ENCODE measurements around the gene ARHGEF38. TPM values are rescaled to one million over a fixed set of nuclear protein-coding genes. Genes with fewer than 3 reads are reported as not detected.

Gene ARHGEF38
- total RNA-seq, 1 donor from 2014 or later: not detected

DNA sequence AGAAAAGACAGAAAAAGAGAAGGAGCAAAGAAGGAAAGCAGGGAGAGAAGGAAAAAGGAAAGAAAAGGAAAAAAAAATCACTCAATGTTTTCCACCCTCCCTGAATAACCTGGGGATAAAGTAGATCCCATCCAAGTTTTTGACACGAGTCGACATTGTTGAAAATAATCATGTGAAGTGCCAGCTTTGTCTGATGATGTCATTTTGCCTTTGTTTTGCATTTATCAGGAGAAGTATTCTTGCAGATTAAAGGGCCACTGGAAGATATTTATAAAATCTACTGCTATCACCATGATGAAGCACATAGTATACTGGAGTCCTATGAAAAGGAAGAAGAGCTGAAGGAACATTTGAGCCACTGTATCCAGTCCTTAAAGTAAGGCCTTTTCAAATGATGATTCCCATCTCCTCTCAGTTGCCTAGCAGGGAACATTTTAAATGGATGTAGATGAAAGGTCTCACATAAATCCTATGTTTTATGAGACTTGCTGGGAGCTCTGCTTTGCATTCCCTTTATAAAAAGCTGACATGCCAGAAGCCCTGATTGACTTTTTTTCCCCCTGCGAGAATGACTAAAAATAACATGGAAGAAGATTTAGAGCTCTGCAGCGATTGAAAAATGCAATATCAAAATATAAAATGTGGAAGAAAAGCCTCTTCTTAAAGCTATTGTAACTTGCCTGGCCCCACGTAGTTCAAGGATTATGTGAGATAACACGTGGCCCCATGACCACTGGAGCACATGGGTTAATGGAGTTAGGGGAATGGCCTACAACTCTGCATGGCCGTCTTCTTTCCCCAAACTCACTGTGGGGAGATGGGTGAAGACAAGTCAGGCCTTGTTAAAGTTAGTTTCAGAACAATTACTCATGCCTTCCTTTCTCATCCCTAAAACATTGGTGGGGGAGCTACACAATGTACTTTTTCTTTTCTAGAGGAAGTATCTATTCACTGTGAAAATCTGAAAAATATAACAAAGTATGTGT lies 78.5 kb downstream of the ARHGEF38 start:
- no peak overlapping the region for H3K4me3 Mint-ChIP-seq
- TF ChIP-seq, protein P1, sequence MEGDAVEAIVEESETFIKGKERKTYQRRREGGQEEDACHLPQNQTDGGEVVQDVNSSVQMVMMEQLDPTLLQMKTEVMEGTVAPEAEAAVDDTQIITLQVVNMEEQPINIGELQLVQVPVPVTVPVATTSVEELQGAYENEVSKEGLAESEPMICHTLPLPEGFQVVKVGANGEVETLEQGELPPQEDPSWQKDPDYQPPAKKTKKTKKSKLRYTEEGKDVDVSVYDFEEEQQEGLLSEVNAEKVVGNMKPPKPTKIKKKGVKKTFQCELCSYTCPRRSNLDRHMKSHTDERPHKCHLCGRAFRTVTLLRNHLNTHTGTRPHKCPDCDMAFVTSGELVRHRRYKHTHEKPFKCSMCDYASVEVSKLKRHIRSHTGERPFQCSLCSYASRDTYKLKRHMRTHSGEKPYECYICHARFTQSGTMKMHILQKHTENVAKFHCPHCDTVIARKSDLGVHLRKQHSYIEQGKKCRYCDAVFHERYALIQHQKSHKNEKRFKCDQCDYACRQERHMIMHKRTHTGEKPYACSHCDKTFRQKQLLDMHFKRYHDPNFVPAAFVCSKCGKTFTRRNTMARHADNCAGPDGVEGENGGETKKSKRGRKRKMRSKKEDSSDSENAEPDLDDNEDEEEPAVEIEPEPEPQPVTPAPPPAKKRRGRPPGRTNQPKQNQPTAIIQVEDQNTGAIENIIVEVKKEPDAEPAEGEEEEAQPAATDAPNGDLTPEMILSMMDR (conservative IDR thresholded peaks at IDR 0.05): no peak
- no peak for DNase-seq (ENCODE audit: low read depth, low spot score)
- no peak overlapping the region for H3K27ac Mint-ChIP-seq (ENCODE audit: unreplicated experiment)
- no peaks in the 10 kb centered on the region for H3K9me3 Mint-ChIP-seq
- H3K4me1 Mint-ChIP-seq: peaks cover 8% of the 10 kb centered on the region
- peaks cover 14% of the 10 kb centered on the region for H3K27me3 Mint-ChIP-seq (ENCODE audit: low read depth)
- H3K36me3 Mint-ChIP-seq (ENCODE audit: low read depth): no peaks in the 10 kb centered on the region

DNA sequence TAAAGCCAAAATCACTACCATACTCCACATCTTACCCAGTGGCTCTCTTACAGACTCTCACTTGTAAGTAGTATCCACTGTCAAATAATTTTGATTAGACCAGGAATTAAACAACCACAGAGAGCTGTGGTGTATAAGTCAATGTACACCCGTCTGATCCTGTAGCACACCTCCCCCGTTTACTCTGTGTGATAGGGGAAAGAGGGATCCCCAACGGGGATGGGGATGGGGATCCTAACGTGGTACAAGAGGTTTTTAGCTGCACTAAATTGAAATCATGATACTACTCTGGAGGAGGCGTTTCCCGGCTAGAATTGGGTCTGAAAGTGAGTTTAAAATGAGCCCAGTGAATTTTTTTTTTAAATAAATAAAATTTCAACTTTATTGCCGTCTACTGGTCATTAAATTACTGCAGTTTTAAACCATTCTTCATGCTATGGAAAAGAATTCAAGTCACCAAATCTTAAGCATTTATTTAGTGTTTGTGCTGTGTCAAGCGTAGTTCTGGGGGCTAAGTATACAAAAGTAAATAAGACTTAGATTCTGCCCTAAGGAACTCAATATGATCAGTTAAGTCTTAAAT lies 79.5 kb downstream of the ARHGEF38 start:
- DNase-seq (ENCODE audit: low read depth, low spot score): no peak
- H3K27ac Mint-ChIP-seq (ENCODE audit: unreplicated experiment): no peak overlapping the region
- peaks cover 14% of the 10 kb centered on the region for H3K27me3 Mint-ChIP-seq (ENCODE audit: low read depth)
- H3K4me3 Mint-ChIP-seq: no peak overlapping the region
- peaks cover 8% of the 10 kb centered on the region for H3K4me1 Mint-ChIP-seq
- no peaks in the 10 kb centered on the region for H3K9me3 Mint-ChIP-seq
- TF ChIP-seq, protein P1 (conservative IDR thresholded peaks at IDR 0.05): no peak
- no peaks in the 10 kb centered on the region for H3K36me3 Mint-ChIP-seq (ENCODE audit: low read depth)

DNA sequence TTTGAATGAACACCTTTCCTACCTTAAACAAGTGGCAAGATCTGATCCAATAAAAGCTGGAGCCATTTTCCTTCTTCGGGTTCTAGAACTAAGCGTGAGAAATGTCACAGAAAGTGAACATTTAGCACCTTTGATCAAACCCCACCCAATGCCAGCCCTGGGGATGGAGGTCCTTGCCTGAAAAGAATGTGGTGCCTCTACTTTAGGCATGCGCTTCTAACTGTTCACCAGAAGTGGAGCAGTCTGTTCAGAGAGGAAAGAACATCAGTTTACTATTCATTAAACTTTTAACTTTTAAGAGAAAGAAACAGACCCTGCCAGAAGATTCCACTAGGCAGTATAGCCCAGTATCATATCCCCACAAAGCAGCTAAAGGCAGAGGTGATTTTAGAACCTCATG lies 80.2 kb downstream of the ARHGEF38 start:
- DNase-seq (ENCODE audit: low read depth, low spot score): no peak
- Mint-ChIP-seq H3K27ac (ENCODE audit: unreplicated experiment) (no peak overlapping the region), H3K9me3 (no peaks in the 10 kb centered on the region), H3K4me3 (no peak overlapping the region), H3K4me1 (peaks cover 12% of the 10 kb centered on the region), H3K36me3 (ENCODE audit: low read depth) (no peaks in the 10 kb centered on the region), H3K27me3 (ENCODE audit: low read depth) (peaks cover 17% of the 10 kb centered on the region)
- TF ChIP-seq, protein P1 (conservative IDR thresholded peaks at IDR 0.05): no peak

DNA sequence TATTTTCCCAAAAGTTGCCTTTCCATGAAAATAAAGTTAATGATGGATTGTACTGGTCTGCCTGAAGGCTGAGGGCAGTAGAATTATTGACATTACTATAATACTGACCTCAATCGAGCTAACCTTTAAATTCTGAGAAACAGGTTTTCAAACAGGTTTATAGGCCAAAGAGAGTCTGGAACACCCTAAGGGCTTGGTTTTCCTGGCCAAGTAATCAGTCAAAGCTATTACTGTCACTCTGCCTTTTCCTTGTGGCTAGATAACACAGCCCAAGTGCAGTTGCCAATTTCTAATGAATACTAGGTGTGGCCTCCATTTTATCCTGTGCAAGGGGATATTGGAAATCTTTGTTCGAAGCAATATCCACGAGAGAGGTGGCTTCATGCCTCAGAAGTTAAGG lies 80.8 kb downstream of the ARHGEF38 start:
- TF ChIP-seq, protein P1 (conservative IDR thresholded peaks at IDR 0.05): no peak
- peaks cover 18% of the 10 kb centered on the region for H3K4me1 Mint-ChIP-seq
- DNase-seq (ENCODE audit: low read depth, low spot score): no peak
- no peak overlapping the region for H3K27ac Mint-ChIP-seq (ENCODE audit: unreplicated experiment)
- no peaks in the 10 kb centered on the region for H3K9me3 Mint-ChIP-seq
- peaks cover 19% of the 10 kb centered on the region for H3K27me3 Mint-ChIP-seq (ENCODE audit: low read depth)
- no peaks in the 10 kb centered on the region for H3K36me3 Mint-ChIP-seq (ENCODE audit: low read depth)
- H3K4me3 Mint-ChIP-seq: no peak overlapping the region

DNA sequence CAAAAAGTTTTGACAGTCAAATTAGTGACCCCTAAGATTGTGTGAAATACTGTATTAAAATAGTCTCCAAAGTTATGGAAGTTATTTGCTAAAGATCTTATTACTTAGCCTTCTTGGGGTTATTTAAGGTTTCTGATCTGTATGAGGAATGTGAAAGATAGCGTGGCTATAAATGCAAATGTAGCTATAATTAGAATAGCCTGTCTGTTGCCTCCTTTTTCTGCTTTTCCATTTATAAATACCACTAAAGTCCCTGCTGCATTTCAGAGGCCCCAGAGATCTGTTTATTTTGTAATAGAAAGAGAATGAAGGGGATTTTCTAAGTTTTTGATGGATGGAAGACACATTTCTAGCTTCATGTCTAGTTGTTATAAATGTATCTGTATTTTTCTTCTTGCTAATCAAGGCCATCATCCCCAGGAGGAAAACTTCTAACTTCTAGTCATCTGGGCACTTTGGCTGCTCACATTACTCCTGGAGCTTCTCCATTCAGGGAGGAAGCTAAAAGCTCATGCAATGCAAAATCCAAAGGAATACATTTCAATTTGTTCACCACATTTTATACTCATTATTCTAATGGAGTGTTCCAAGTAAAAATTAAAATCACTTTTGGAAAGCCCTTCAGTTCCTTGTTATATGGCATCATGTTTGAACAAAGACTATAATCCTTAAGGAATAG lies 82.1 kb downstream of the ARHGEF38 start:
- Mint-ChIP-seq H3K9me3 (no peaks in the 10 kb centered on the region), H3K27me3 (ENCODE audit: low read depth) (peaks cover 16% of the 10 kb centered on the region), H3K4me1 (peaks cover 18% of the 10 kb centered on the region), H3K27ac (ENCODE audit: unreplicated experiment) (no peak overlapping the region), H3K4me3 (no peak overlapping the region), H3K36me3 (ENCODE audit: low read depth) (no peaks in the 10 kb centered on the region)
- no peak for DNase-seq (ENCODE audit: low read depth, low spot score)
- TF ChIP-seq, protein P1 (conservative IDR thresholded peaks at IDR 0.05): no peak

Measured in neural crest cell (in vitro differentiated cells).